Measurements from ENCODE around the gene IFNAR2.

- TF ChIP-seq CTCF (IDR thresholded peaks at IDR 0.05): no peak
- TF ChIP-seq POLR2AphosphoS5 (IDR thresholded peaks at IDR 0.05): no peak
- TF ChIP-seq EP300 (IDR thresholded peaks at IDR 0.05): no peak
These were observed 28.7 kb downstream of the IFNAR2 start for GRCh38 chr21:33258475-33258874.

All from suprapubic skin (tissue), 4 donors.